HTR-8/SVneo (cell line): ENCODE measurements around the gene SLC39A5.
"Not testable (repeated sequence)": the region's sequence is repeated elsewhere in the genome, so short reads cannot be mapped to it uniquely, and the experiment has no call there.

ENCODE experiments used
- DNase-seq: peaks from one replicate; pipeline ENCODE4 v3.0.0; 2011; ENCODE audit warnings: low spot score, mixed read lengths; ENCODE audit not compliant: insufficient read length
- FAIRE-seq: peaks from 2 replicates; lab custom pipeline; 2011; peaks lifted over from hg19 to GRCh38; lab: Jason Lieb, UNC

SLC39A5 gene

GRCh38 chr12:56266693-56267442 lies 37.0 kb downstream of the SLC39A5 start, which contains the start of gene COQ10A:
Gene COQ10A, plus strand, starts transcription at chr12:56266942. Its CDS starts 177 bp downstream, at chr12:56267119.
- FAIRE-seq = peak; percentile 89
- DNase-seq = peak; percentile 90

GRCh38 chr12:56267443-56268071 lies 37.7 kb downstream of the SLC39A5 start:
- no peak for FAIRE-seq
- DNase-seq = no peak

DNA sequence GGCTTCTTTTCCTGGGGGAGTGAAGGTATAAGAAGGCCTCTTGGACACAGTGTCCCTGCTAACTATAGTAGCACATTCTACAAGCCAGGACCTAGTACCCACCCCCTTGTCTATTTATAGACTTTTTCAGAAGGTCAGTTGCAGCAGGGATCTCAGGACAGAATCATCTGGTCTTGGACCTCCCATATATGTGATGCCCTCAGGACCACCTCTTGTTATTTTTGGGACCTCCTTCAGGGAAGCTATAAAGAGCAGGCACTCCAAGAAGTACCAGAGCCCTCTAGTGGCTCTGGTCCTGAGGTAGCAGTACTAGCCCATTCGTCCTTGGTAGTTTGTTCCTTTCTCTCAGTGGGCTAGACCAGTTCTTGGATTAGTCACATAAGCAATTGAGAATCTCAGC lies 41.2 kb downstream of the SLC39A5 start:
- FAIRE-seq = no peak
- peak; percentile 28 for DNase-seq

DNA sequence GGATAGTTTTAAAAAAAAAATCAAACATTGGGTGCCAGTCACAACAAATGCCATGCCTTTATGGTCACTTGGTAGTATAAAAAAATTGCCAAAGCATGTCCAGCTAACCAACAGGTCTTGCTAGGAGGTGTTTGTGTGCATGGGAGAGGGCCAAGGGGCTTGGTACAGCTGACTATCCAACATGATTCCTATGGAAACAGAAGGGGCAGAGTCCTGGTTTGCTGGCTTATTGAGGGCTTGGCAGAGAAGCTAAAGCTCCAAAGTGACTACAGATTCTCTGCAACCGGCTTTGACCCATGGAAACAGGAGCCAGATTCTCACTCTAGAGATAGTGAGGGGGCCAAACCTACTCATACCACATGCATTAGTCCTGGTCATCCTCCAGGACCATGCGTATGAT lies 42.6 kb downstream of the SLC39A5 start:
- DNase-seq, FAIRE-seq: not testable (repeated sequence)

- FAIRE-seq (no peak), DNase-seq (no peak)
These were observed 44.4 kb downstream of the SLC39A5 start for GRCh38 chr12:56274299-56274698.

GRCh38 chr12:56278905-56279304 lies 49.1 kb downstream of the SLC39A5 start:
- no peak for FAIRE-seq
- no peak for DNase-seq

GRCh38 chr12:56280849-56281248 lies 51.0 kb downstream of the SLC39A5 start:
- DNase-seq (no peak), FAIRE-seq (no peak)

GRCh38 chr12:56282030-56282429 lies 52.2 kb downstream of the SLC39A5 start:
- no peak for FAIRE-seq
- DNase-seq = no peak

- no peak for FAIRE-seq
- no peak for DNase-seq
These were observed 52.7 kb downstream of the SLC39A5 start for GRCh38 chr12:56282579-56282978.

GRCh38 chr12:56284263-56284662 lies 54.4 kb downstream of the SLC39A5 start:
- not testable (repeated sequence) for FAIRE-seq, DNase-seq

GRCh38 chr12:56286044-56286830 lies 56.4 kb downstream of the SLC39A5 start:
- no peak for FAIRE-seq

More at GRCh38 chr12:56286044-56286830, 56.4 kb downstream of the SLC39A5 start:
- no peak for DNase-seq
